Testis (tissue), 3 donors: ENCODE measurements around the gene RAP1GAP2. TPM values are rescaled to one million over a fixed set of nuclear protein-coding genes. Genes with fewer than 3 reads are reported as not detected.

Experiments
- DNase-seq: peaks from one replicate; pipeline ENCODE4 v3.0.0-alpha.2; 2019
- H3K27ac ChIP-seq, 2 donors: fragments of 200-600 bp; sonication (generic); one replicate each; pipeline ENCODE4 v1.5.1; 2019
- H3K27me3 ChIP-seq: fragments of 200-600 bp; sonication (generic); one replicate; pipeline ENCODE4 v1.5.1; 2019
- H3K36me3 ChIP-seq: fragments of 200-600 bp; sonication (generic); one replicate; pipeline ENCODE4 v1.5.1; 2017; ENCODE audit warnings: low read depth; ENCODE audit errors: missing control alignments
- H3K4me1 ChIP-seq: fragments of 200-600 bp; sonication (generic); one replicate; pipeline ENCODE4 v1.5.1; 2019
- H3K4me3 ChIP-seq, 2 donors: fragments of 200-600 bp; sonication (generic); one replicate each; pipeline ENCODE4 v1.5.1; 2017 to 2019
- H3K9me3 ChIP-seq: fragments of 200-600 bp; sonication (generic); one replicate; pipeline ENCODE4 v1.5.1; 2017
- CTCF ChIP-seq, 3 experiments: fragments of 450-650 bp in 2 of 3; fragments of 200-600 bp in 1 of 3; sonication (generic) in 1 of 3; IDR thresholded peaks; one replicate each; pipeline ENCODE4 v1.5.1; 2016 to 2019; ENCODE audit warnings: antibody characterized with exemption in 3 of 3, mild to moderate bottlenecking in 2 of 3, moderate library complexity in 1 of 3
- POLR2A ChIP-seq: fragments of 450-650 bp; IDR thresholded peaks from one replicate; pipeline ENCODE4 v1.6.1; 2017; ENCODE audit warnings: antibody characterized with exemption, mild to moderate bottlenecking, moderate library complexity
- WGBS, 2 donors: methylation state at CpG; one replicate each; pipeline ENCODE4 v1.1.5; 2018; 5-methylcytosine and 5-hydroxymethylcytosine counted together
- intact Hi-C: fragments of 100-400 bp; cut with DNase I; formaldehyde crosslinking; loops from one replicate; pipeline ENCODE4 v1.15.1; 2023; ENCODE audit warnings: low total_unique reads
- polyA plus RNA-seq: library from polyadenylated mRNA; stranded (reverse); fragments of 350-450 nt; fragmentation: Illumina TruSeq; extraction: RNeasy Lipid Tissue Mini Kit (QIAGEN cat#74804); gene quantifications from one replicate; pipeline ENCODE4 v1.2.3, GENCODE V29; 2014; ENCODE audit warnings: low read depth, low replicate concordance; ENCODE audit not compliant: insufficient read depth
- total RNA-seq, 2 donors: library from RNA; depleted of rRNA; stranded (reverse); fragments of >200 nt; gene quantifications; one replicate each; pipeline ENCODE4 v1.2.3, GENCODE V29; 2016

Gene RAP1GAP2
- total and polyA plus RNA-seq, 3 donors from 2014 or later = 10.4 to 21.7 (median 15.1) TPM

- no peak for TF ChIP-seq POLR2A
- no peak for TF ChIP-seq CTCF (IDR thresholded peaks at IDR 0.05)
- H3K9me3 ChIP-seq = no peaks in the 10 kb centered on the region
- no peak for DNase-seq
- 55 to 61% methylated on average over 18 to 19 of the region's 19 CpGs for whole genome bisulfite sequencing, 2 donors
- H3K27me3 ChIP-seq = no peaks in the 10 kb centered on the region
- H3K27ac ChIP-seq = no peak overlapping the region
- H3K4me3 ChIP-seq = no peak overlapping the region
- H3K36me3 ChIP-seq = no peaks in the 10 kb centered on the region
- intact Hi-C loops = no loop called here
- H3K4me1 ChIP-seq = no peaks in the 10 kb centered on the region
Measured at GRCh38 chr17:2911035-2911754, 115.0 kb downstream of the RAP1GAP2 start.

- Histone ChIP-seq H3K4me1 (no peaks in the 10 kb centered on the region), H3K36me3 (no peaks in the 10 kb centered on the region), H3K27ac (no peak overlapping the region), H3K9me3 (no peaks in the 10 kb centered on the region), H3K27me3 (no peaks in the 10 kb centered on the region), H3K4me3 (no peak overlapping the region)
- TF ChIP-seq POLR2A = no peak
- no peak for TF ChIP-seq CTCF (IDR thresholded peaks at IDR 0.05)
- intact Hi-C loops = no loop called here
- DNase-seq = no peak
- 32 to 34% methylated on average over 10 of the region's 10 CpGs for WGBS, 2 donors
Measured at GRCh38 chr17:2911755-2912111, 115.5 kb downstream of the RAP1GAP2 start.

- Histone ChIP-seq H3K27ac (no peak overlapping the region), H3K27me3 (no peaks in the 10 kb centered on the region), H3K9me3 (no peaks in the 10 kb centered on the region), H3K4me3 (no peak overlapping the region), H3K4me1 (no peaks in the 10 kb centered on the region), H3K36me3 (no peaks in the 10 kb centered on the region)
- TF ChIP-seq POLR2A = no peak
- no peak for DNase-seq
- intact Hi-C loops = no loop called here
Measured at GRCh38 chr17:2912754-2913153, 116.5 kb downstream of the RAP1GAP2 start.

GRCh38 chr17:2916461-2916860 lies 120.2 kb downstream of the RAP1GAP2 start:
- Histone ChIP-seq H3K27me3 (no peaks in the 10 kb centered on the region), H3K4me3 (no peak overlapping the region), H3K9me3 (no peaks in the 10 kb centered on the region), H3K36me3 (no peaks in the 10 kb centered on the region), H3K4me1 (no peaks in the 10 kb centered on the region), H3K27ac (no peak overlapping the region)
- no peak for DNase-seq
- intact Hi-C loops = no loop called here
- TF ChIP-seq CTCF (IDR thresholded peaks at IDR 0.05) (no peak), POLR2A (no peak)
- 89 to 95% methylated on average over 11 of the region's 11 CpGs for WGBS, 2 donors

- Histone ChIP-seq H3K27me3 (no peaks in the 10 kb centered on the region), H3K27ac (no peak overlapping the region), H3K9me3 (no peaks in the 10 kb centered on the region), H3K4me1 (no peaks in the 10 kb centered on the region), H3K4me3 (no peak overlapping the region), H3K36me3 (no peaks in the 10 kb centered on the region)
- TF ChIP-seq CTCF (IDR thresholded peaks at IDR 0.05) (no peak), POLR2A (no peak)
- DNase-seq = no peak
- WGBS, 2 donors = 79 to 86% methylated on average over 16 to 18 of the region's 18 CpGs
- intact Hi-C loops = no loop called here
Measured at GRCh38 chr17:2921443-2921842, 125.2 kb downstream of the RAP1GAP2 start.
